Pulmonary artery endothelial cell (primary cell): ENCODE measurements around the gene AMBP. TPM values are rescaled to one million over a fixed set of nuclear protein-coding genes. Genes with fewer than 3 reads are reported as not detected.
A peak's percentile ranks its signal among the peaks of the same experiment; 100 is the strongest.
"Not testable (repeated sequence)": the region's sequence is repeated elsewhere in the genome, so short reads cannot be mapped to it uniquely, and the experiment has no call there.

Source experiments
- DNase-seq: peaks from one replicate; pipeline ENCODE4 v3.0.0-alpha.2; 2011; ENCODE audit warnings: low read depth, low spot score
- total RNA-seq: library from RNA; depleted of rRNA; stranded (reverse); fragments of >200 nt; gene quantifications from 2 replicates; pipeline ENCODE4 v1.2.3, GENCODE V29; 2014

The AMBP gene
- total RNA-seq, 1 donor from 2014 or later, result not detected

- no peak for DNase-seq
These were observed 14.2 kb upstream of the AMBP start for GRCh38 chr9:114092336-114092735.

DNA sequence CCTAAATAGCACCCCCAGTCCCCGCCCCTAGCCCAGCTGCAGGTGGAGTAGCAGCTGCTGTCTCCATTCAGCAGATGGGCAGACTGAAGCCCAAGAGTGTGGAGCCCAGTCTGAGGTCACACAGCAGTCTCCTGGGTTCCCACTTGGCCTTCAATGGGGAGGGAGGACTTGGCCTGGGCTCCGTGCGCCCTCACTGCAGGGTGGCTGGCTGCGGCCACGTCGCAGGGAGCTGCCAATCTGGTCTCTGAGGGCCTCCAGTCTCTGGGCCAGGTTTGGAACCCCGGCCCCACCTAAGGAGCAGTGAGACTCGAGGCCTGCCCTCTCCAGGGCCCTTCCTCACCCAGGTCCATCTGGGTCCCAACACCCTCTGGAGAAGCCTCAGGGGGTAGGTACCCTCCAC is 13.6 kb upstream of the AMBP start:
- DNase-seq, result no peak

GRCh38 chr9:114090798-114091197 is 12.7 kb upstream of the AMBP start:
- DNase-seq, result no peak

- no peak for DNase-seq
These were observed 11.2 kb upstream of the AMBP start for GRCh38 chr9:114089206-114089840.

GRCh38 chr9:114088571-114089170 is 10.6 kb upstream of the AMBP start:
- no peak for DNase-seq

DNA sequence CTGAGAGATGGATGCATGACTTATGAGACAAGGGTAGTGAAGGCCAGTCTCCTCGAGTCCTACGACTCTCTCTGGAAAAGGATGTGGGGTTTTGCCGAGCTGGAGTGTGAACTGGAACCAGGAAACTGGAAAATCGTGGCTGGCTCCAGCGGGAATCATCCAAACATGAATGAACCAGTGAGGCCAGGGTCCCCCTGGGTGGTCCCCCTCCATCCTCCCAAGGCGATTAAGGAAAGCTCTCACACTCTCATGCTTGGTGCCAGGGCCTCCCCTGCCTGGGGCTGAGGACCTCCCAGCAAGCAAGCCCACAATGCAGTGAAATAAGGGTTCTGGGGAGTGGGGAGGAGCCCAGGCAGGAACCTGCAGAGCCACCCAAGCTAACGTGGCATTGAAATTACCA is 9.6 kb upstream of the AMBP start:
- no peak for DNase-seq

- no peak for DNase-seq
These were observed 8.5 kb upstream of the AMBP start for GRCh38 chr9:114086607-114087006.

- no peak for DNase-seq
These were observed 7.9 kb upstream of the AMBP start for GRCh38 chr9:114086009-114086408.

DNA sequence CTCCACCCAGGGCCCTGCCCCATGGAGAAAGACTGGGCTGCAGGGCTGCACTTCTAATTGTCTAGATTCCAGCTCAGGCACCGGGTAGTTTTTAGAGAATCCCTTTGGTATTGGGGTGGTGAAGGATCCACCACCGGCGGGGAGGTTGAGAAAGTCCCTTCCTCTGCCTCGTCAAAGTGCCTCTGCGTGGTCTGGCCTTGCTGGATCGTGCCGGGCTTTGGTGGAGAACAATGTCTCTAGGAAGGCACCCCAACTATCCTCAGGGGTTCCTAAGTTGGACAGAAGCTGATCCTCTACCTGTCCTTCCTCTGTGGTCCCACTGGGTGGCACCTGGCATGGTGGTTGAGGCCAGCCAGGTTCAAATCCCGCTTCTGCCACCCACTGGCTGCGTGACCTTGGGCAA is 7.3 kb upstream of the AMBP start:
- no peak for DNase-seq

DNA sequence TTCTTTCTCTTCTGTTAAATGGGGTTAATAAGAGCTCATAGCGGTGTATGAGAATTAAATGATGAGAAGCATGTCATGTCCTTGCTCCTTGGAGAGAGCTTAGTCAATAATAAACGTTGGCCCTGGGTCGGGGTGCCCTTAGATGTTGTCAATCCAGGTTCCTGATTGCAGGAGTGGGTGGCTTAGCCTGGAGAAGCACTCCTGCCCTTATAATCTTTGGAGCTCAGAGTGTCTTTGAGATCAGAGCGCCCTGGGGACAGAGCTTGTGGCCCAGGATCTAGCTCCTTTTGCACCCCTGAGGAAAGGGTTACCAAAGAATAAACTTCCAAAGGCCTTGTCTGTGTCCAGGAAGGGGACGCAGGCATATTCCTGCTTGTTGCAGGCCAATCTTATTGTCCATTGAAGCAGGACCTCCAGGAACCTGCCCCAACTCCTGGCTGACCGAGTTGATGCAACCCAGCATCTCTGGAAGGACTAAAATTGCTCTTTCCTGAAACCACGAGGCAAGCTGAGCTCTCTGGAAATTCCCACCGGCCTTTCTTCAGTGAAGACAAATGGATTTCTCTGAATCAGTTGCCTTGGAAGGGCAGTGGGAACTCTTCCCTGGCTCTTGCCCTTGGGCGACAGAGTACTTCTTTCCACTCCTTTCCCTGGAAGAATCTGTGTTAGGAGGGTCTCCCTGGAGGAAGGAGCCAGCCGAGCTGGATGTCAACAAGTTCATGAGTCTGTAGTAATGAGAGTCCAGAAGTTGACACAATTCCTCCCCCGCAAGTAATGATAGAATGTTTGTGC is 6.4 kb upstream of the AMBP start:
- DNase-seq, result no peak

DNA sequence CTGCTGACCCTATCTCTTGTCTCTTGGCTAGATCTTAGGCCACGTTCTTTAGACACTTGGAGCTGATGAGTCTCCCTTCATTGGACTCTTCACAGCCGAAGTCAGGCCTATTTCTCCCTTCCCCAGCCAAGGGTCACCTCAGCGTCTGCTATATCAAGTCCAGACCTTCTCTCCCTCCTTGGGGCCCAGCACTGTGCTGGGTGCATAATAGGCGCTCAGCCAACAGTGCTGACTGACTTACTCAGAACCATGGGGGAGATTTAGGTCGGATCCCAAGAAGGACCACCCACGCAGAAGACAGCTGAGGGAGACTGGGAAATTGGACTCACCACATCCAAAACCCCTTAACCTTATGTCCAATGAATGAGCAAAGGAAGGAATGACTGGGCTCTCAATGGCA is 5.6 kb upstream of the AMBP start:
- no peak for DNase-seq

DNA sequence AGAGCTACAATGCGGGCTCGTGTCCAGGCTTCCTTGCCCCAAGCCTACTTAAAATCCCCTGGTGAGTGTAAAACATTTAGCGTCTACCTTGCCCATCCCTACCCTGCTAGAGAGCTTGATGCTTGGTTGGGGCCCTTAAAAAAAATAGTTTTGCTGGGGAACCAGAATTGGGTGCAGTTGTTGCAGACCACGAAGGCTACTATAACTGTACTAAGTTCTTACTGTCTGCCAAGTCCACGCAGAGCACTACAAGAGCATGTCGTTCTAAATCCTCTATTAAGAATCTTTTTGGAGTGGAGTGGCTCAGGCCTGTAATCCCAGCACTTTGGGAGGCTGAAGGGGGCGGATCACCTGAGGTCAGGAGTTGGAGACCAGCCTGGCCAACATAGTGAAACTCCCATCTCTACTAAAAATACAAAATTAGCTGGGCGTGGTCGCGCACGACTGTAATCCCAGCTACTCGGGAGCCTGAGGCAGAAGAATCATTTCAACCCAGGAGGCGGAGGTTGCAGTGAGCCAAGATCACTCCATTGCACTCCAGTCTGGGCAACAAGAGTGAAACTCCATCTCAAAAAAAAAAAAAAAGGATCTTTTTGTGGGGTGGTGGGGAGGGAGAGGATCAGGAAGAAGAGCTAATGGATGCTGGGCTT is 4.8 kb upstream of the AMBP start:
- DNase-seq, result not testable (repeated sequence)

DNA sequence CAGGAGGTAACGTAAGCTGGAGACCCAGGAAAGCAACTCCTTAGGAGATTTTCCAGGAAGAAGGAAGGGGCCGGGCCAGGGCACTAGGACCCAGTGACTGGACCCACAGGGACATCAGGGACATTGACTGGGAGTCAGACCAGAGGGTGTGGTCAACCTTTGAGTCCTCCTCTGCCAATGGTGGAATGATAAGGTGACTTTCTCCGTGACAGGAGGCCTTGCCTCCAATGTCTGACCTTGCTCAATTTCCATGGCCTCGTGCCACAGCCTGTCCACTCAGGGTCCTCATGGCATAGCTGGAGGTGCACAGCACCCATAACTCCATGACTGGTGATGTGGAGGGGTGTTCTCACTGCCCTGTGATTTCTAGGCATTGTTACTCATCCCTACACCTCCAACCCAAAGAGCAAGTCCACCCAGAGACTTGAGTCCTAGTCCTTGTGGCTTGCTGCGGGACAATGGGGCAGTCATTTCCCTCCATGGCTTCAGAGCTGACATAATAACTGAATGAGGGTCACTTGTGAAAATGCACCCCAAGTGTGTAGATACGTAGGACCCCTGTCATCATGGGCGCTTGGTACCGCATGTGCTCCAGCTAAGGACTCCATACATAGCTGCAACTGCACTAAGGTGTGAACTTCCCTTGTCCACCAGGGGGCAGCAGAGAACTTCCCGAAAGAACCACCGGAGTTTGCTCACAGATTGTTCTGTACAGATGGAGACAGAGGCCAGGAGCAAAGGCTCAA is 4.1 kb upstream of the AMBP start:
- peak; percentile 51 for DNase-seq

DNA sequence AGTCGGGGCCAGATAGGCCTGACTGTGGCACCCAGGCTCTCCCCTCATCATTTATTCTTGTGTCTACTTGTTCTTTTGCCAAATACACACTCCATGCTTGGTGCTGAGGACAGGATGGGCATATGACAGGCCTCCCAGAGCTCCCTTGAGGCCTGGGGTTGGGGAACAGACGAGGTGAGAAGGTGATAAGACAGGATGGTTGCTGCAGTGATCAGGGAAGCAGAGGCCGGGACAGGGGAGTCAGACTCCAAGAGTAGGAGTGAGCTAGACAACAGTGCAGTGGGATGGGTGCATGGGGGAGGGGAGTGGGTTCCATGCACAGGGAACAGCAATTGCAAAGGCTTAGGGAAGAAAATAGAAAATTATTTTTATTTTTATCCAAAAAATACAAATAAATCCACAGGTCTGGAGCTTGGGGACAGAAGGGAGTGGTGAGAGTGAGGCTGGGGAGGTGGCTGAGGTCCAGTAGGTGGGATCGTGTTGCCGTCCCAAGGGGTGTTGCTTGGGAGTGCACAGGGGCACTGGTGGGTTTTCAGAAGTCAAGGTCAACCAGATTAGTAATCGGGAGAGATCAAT is 3.4 kb upstream of the AMBP start:
- no peak for DNase-seq

DNA sequence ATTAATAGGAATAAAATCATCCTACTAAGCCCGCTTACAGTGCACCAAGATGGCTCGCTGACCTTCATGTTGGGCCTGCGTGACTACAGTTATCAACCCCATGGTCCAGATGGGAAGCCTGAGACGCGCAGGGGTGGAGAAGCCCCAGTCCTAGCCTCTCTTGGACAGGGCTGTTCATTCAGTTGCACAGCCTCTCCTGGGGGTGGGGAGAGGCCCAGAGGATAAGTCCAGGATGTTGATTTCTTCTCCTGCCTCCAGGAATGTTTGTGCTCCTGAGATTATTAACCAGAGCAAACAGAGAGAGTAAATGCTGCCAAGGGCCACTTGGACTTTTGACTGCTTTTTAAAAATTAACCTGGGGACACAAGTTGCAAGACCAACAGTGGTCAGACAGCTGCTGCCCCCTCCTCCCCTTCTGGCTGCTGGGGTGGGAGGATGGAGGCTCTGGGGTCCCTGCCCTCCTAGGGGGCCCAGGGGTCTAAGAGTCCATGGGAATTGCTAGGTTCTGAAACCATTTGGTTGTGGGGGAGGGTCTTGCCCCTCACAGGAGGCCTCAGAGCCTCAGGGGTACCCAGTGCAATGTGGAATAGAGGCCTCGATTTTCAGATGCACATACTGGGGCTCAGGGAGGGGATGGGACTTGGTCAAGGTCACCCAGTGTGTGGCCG is 2.8 kb upstream of the AMBP start:
- DNase-seq, result no peak

DNA sequence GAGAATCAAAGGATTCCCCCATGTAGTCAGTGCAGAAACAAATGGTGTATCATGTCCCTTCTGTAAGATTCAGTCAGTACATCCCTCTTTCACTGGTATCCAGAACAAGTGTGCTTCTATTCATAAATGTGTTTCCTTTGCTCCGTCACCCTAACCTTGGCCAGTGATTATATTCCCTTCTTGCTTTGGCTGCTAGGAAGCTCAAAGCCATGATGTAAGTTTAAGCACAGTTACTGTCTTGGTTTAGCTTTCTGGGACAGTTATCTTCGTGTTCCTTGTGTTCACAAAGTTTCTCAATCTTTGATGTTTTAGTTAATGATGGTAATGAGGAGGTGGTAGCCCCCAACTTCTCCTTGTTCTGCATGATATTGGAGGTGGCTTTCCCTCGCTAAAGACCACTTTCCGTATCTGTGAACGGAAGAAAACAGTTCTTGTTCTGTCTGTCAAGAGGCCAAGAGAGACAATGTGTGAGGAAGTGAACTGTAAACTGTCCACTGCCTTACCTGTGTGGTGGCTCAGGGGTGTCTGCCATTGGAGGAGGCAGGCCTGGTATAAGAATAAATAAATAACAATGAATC is 2.2 kb upstream of the AMBP start:
- DNase-seq, result no peak

GRCh38 chr9:114078781-114079156 is 669 bp upstream of the AMBP start:
- no peak for DNase-seq

DNA sequence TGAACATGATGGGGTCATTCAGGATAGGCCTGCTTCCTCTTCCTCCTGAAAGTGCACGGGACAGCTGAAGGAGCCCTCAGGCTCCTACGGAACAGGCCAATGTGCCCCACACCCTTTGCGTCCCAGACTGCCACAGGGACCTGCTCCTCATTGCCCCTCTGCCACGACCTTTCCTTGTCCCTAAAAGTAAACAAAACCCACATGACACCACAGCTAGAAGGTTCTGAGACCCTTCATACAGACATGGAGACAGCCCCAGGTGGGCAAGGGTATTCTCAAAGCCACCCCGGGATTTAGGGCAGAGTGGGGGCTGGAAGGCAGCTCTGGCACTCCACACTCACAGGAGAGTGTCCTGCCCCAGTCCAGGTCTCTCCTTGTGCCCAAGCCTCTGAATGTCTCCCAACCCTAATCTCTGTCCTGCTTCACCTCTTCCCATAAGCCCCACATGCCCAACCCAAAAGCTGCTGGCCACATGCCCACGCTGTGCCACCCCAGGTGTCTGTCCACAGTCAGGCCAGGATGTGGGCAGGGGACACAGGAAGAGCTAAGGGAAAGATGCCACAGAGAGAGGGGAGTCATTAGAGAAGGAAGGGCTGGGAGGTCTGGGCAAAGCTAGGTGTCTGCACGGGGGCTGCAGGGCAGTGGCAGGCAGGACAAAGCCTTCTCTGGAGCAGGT is 800 bp downstream of the AMBP start:
- DNase-seq, result no peak

DNA sequence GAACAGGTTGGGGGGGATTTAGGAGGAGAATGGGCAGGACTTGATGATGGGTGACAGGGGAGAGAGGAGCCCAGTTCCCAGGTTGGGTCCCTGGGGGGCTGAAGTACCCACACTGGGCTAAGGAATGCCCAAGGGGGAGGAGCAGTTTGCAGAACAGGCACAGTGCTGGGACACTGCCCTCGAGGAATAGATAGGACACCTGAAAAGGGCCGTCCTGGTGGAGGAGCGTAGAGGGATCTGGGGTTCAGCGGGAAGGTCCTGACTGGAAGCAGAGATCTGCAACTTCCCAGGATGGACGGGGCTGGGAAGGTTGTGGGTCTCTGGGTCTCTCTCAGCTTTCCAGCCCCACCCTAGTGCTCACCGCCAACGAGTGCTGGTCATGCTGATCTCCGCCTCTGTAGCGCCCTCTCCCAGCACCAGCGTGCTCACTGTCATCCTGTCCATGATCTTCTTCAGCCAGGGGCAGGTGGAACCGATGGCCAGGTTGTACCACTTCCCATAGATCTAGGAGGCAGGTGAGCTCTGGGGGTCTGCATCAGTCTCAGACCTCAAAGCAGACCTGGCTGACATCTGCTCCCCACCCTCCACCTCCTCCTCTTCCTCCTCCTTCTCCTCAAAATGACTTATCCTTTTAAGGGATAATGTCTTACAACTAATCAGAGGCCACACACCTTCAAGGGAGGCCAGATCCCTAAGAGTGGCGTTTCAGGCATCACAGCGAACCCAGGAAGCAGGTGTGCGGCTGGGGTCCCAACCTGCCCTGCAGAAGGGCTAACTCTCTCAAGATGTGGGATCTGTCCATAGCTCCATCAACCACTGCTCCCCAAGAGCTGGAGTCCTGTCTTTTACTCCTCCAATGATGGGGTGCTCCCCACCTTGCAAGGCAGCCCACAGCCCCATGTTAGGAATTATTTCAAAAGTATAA is 1.6 kb downstream of the AMBP start:
- no peak for DNase-seq
